Peyer's patch (tissue), 4 donors: ENCODE data around the gene SERPINA10.

Experiments
- CTCF ChIP-seq, 6 experiments: fragments of 450-650 bp in 4 of 6; fragments of 200-600 bp in 2 of 6; sonication (generic) in 1 of 6; IDR thresholded peaks; one replicate each; pipeline ENCODE4 v1.5.1; 2017 to 2019; ENCODE audit warnings: antibody characterized with exemption in 6 of 6, mild to moderate bottlenecking in 3 of 6, moderate library complexity in 1 of 6
- POLR2A ChIP-seq, 2 donors: fragments of 450-650 bp; IDR thresholded peaks; one replicate each; pipeline ENCODE4 v1.5.1; 2017; ENCODE audit warnings: antibody characterized with exemption in 2 of 2, mild to moderate bottlenecking in 2 of 2, moderate library complexity in 2 of 2

GRCh38 chr14:94342334-94342934, 49.4 kb upstream of the SERPINA10 start:
- no peak for TF ChIP-seq POLR2A (IDR thresholded peaks at IDR 0.05)
- TF ChIP-seq CTCF (IDR thresholded peaks at IDR 0.05) = no peak
